ENCODE measurements around the gene GABARAPL1. TPM values are rescaled to one million over a fixed set of nuclear protein-coding genes. Genes with fewer than 3 reads are reported as not detected.

Gene GABARAPL1
- total and polyA plus RNA-seq, 10 of the 15 experiments (the other 5 are each of a cell fraction or from before 2014, with no cell fraction given): 0.42 to 3.7 (median 1.4) TPM

DNA sequence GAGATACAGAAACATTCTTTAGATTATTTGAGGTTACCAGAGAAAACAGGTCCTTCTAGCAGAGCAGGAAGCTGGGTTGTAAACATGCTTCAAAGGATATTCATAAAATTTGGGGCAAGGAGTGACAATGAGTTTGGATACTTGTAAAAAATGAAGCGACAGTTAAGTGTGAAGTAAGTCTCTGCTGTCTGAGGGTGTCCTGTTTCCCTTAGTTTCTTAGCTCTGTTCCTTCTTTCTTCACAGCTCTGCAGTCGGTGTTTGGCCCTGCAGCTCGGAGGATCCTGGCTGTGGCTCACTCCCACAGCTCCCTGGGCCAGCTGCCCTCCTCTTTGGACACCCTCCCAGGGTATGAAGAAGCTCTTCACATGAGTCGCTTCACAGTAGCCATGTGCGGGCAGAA is 23.0 kb upstream of the GABARAPL1 start:
- Histone ChIP-seq H3K4me1 (ENCODE audit: control insufficient read depth, insufficient read depth, low read length) (no peaks in the 10 kb centered on the region), H3K9ac (ENCODE audit: control insufficient read depth, insufficient read depth, low read length) (no peak overlapping the region), H3K4me3 (no peak overlapping the region), H3K4me2 (ENCODE audit: control insufficient read depth, insufficient read depth) (no peak overlapping the region), H3K36me3 (ENCODE audit: control insufficient read depth in 2 of 2, insufficient read depth in 2 of 2, low read length in 1 of 2) (no peaks in the 10 kb centered on the region), H3K27me3 (replicated peaks in 1 of 2; ENCODE audit: control insufficient read depth in 2 of 2, insufficient read depth in 2 of 2, low read length in 1 of 2) (no peaks in the 10 kb centered on the region; a peak in 2 of 4 replicates), H3K27ac (ENCODE audit: control insufficient read depth, insufficient read depth) (no peak overlapping the region), H2AFZ (ENCODE audit: control insufficient read depth, low read depth, low read length) (no peak overlapping the region), H3K9me3 (replicated peaks; ENCODE audit: control insufficient read depth, insufficient read depth, low read length) (no peaks in the 10 kb centered on the region), H4K20me1 (ENCODE audit: control insufficient read depth, insufficient read depth) (no peaks in the 10 kb centered on the region), H3K79me2 (ENCODE audit: control insufficient read depth, insufficient read depth, low read length) (no peaks in the 10 kb centered on the region)
- FAIRE-seq: no peak
- BruUV-seq (replicated peaks): no TSS peak
- no peak for TF ChIP-seq POLR2AphosphoS5 (IDR thresholded peaks at IDR 0.05; ENCODE audit: low read length)
- TF ChIP-seq PML (IDR thresholded peaks at IDR 0.05; ENCODE audit: low read length): no peak
- TF ChIP-seq, protein P1, sequence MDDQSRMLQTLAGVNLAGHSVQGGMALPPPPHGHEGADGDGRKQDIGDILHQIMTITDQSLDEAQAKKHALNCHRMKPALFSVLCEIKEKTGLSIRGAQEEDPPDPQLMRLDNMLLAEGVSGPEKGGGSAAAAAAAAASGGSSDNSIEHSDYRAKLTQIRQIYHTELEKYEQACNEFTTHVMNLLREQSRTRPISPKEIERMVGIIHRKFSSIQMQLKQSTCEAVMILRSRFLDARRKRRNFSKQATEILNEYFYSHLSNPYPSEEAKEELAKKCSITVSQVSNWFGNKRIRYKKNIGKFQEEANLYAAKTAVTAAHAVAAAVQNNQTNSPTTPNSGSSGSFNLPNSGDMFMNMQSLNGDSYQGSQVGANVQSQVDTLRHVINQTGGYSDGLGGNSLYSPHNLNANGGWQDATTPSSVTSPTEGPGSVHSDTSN (IDR thresholded peaks at IDR 0.05; ENCODE audit: insufficient replicate concordance, low read depth, low read length): no peak
- TF ChIP-seq, protein P2, sequence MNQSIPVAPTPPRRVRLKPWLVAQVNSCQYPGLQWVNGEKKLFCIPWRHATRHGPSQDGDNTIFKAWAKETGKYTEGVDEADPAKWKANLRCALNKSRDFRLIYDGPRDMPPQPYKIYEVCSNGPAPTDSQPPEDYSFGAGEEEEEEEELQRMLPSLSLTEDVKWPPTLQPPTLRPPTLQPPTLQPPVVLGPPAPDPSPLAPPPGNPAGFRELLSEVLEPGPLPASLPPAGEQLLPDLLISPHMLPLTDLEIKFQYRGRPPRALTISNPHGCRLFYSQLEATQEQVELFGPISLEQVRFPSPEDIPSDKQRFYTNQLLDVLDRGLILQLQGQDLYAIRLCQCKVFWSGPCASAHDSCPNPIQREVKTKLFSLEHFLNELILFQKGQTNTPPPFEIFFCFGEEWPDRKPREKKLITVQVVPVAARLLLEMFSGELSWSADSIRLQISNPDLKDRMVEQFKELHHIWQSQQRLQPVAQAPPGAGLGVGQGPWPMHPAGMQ (IDR thresholded peaks at IDR 0.05; ENCODE audit: borderline replicate concordance): no peak
- TF ChIP-seq SP1 (IDR thresholded peaks at IDR 0.05; ENCODE audit: low read depth, low read length): no peak
- TF ChIP-seq NBN (IDR thresholded peaks at IDR 0.05): no peak
- TF ChIP-seq SPI1 (IDR thresholded peaks at IDR 0.05; ENCODE audit: borderline replicate concordance, insufficient read depth, low read depth, low read length): no peak
- ChIA-PET CTCF (interaction anchor here (1.1 to 5.0 kb wide), 5 partner anchors 30 to 371 kb away, joined by 3 to 34 read pairs (median 7); no protein-coding TSS in a partner anchor), RAD21 (ENCODE audit: unreplicated experiment) (interaction anchor here (1.0 to 1.6 kb wide), 2 partner anchors 33 to 37 kb away, joined by 3 to 7 read pairs; no protein-coding TSS in a partner anchor), SMC1A (ENCODE audit: uncharacterized antibody, unreplicated experiment) (interaction anchor here (2.5 kb wide), 1 partner anchor 37 kb away, joined by 10 read pairs; no protein-coding TSS in a partner anchor), POLR2A (no interaction called here)
- no peak for DNase-seq (ENCODE audit: low read depth, low spot score)
- in situ Hi-C loops (cut with MboI) (no loop called here), intact Hi-C loops (cut with micrococcal nuclease; ENCODE audit: unreplicated experiment) (loop anchor here (2.0 kb wide), 1 partner anchor 37 kb away; no protein-coding TSS in a partner anchor)
- WGBS (ENCODE audit: insufficient coverage, insufficient replicate concordance, low lambda C conversion rate, missing lambda C conversion rate): 58% methylated on average over 5 of the region's 5 CpGs
- no peak for ATAC-seq

Measured in GM12878 (cell line).